Activated CD4-positive, CD25-positive, alpha-beta regulatory T cell treated with anti-CD3 and anti-CD28 coated beads, Interleukin-2, amount 50 U/mL, for 24 hours (primary cell): Measurements from ENCODE around the gene STK39.

Experiments used
- ATAC-seq, 2 donors: fragments of 150-1000 bp; cut with Tn5 transposase; one replicate each; pipeline ENCODE4 v1.10.0; 2021; ENCODE audit warnings: mild to moderate bottlenecking in 1 of 2, moderate library complexity in 1 of 2

The STK39 gene

DNA sequence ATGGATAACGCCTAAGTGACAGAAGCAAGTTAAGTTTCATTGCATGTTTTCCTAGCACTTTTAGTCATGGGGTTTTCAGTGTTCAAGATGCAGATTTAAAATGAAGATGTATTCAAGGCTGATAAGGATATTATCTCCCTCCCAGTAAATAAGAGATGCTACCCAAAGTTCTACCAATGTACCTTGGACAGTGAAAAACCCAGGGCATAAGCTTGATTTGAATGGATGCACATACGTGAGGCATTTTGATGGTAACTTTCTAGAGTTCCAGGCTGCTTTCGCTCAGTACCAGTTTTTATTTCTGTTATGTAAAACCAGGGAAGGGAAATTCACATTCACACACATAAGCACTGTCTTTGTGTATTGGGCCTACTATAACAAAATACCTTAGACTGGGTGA, 90.3 kb downstream of the STK39 start:
- no peak for ATAC-seq

DNA sequence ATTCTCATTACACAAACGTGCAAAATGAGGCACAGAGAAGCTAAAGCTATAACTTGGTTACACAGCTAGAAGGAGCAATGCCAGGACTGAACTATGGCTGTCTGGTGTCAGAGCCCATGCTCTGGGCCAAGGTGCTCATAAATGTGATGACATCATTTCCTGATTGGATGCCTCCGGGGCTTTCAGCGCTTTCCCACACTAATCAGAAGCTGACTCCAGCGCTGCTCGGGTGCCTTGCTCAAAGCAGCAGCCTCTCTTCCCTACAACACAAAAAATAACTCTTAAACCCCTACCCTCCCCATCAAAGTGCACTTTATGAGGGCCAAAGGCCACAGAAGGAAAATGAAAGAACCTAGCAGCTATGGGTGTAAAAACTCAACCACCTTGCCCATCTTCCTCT, 90.7 kb downstream of the STK39 start:
- peak in 1 of 2 donors; percentile 41 for ATAC-seq

DNA sequence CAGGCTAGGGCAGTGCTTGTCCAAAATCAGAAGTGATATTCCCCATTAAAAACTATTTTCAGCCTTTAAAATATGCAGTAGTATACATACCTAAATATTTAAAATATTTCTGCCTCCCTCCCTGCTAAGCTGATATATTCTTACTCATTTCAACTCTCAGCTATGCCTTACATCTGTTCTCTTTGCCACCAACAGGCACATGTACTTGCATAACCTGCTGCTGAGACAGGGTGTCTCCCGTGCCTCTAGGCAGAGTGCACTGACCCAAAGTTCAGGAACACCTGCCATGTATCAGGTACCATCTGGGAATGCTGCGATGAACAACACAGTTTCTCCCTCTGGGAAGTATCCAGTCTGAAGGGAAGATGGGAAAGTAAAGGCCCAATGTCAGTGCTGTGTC, 91.7 kb downstream of the STK39 start:
- no peak for ATAC-seq

DNA sequence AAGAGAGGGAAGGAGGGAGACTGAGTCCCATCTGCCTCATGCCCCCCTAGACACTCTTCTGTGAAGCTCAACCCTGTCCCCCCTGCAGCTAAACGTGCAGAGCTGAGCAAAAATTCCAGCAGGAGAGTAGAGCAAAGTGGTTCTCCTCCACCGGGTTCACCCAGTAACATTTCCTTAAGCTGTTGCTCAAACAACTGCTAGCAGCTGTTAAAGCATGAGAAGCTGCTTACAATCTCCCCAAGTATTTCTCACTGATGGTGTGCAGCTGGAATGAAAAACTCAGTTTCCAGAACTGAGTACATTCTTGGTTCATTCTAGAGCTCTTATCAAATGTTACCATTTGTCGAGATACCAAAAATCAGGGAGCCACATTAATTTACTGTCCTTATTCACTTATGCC, 92.3 kb downstream of the STK39 start:
- ATAC-seq: no peak

DNA sequence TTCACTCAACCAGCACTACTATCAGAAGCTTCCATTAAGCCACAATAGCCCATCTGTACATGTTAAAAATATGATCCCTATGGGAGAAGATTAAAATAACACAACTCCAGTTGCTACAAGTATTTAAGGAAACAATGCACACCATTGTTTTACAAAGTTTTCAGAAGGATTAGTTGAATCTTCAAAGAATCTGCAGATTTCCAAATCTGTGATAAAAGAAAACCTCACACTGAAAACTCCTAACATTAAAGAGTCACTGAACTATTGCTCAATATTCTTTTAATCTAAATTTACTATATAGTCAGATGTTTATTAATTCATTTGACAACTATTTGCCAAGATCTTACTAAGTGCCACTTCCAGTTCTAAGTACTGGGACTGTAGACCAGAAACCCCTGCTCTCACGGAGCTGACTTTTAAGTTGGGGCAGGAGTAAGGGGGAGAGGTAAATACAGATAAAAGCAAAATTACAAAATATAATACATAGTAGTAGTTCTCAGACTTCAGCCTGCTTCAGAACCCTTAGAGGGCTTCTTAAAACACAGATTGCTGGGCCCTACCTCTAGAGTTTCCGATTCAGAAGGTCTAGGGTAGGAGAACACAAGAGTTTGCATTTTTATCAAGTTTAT, 94.4 kb downstream of the STK39 start:
- no peak for ATAC-seq

DNA sequence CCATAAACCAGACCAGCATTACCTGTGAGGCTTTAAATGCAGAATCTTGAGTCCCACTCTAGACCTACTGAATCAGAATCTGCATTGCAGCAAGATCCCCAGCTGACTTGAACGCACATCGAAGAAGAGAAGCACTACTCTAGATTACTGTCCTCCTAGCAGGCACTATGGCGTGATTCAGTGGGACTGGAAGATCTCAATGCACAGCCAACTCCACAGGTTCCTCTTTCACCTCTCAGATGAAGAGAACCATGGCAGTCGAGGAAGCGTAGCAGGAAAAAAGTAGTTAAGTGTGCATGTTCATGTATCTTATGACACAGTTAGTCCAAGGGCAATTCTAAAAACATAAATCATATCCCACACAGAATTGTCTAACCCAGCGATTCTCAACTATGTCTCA, 97.4 kb downstream of the STK39 start:
- ATAC-seq: no peak

DNA sequence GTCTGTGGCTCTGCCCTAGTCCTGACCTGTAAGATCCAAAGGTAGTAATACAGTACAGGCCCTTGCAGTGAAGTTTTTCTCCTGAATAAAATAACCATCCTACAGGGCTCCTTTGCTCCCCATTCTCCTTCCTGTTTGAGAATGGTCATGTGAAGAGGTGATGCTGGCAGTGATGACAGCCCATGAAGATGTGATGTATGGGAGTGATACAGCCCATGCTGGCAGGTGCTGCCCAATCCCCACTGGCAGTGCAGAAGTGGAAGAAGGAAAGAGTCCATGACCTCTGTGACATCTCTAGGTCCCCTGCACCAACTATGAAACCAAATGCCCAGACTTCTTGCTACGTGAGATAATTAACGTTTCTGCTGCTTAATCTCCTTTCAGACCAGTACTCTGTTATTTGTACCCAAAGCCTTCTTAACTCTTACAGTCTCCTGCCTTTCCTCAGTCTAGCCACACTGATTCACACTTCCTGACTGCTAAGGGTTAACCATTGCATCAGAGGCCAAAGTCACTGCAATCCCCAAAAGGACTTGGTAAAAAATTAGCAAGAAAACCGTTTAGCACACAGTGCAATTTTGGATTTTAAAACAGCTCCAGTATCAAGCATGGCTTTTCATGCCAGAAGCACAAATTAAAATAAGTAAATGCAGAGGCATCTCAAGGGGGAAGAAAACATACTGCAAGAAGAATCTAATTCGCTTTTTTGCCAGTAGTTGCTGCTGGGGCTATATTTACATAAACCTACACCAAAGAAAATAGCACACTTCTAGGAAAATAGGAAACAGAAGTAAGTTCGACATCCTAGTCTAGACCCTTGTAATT, 98.0 kb downstream of the STK39 start:
- no peak for ATAC-seq

DNA sequence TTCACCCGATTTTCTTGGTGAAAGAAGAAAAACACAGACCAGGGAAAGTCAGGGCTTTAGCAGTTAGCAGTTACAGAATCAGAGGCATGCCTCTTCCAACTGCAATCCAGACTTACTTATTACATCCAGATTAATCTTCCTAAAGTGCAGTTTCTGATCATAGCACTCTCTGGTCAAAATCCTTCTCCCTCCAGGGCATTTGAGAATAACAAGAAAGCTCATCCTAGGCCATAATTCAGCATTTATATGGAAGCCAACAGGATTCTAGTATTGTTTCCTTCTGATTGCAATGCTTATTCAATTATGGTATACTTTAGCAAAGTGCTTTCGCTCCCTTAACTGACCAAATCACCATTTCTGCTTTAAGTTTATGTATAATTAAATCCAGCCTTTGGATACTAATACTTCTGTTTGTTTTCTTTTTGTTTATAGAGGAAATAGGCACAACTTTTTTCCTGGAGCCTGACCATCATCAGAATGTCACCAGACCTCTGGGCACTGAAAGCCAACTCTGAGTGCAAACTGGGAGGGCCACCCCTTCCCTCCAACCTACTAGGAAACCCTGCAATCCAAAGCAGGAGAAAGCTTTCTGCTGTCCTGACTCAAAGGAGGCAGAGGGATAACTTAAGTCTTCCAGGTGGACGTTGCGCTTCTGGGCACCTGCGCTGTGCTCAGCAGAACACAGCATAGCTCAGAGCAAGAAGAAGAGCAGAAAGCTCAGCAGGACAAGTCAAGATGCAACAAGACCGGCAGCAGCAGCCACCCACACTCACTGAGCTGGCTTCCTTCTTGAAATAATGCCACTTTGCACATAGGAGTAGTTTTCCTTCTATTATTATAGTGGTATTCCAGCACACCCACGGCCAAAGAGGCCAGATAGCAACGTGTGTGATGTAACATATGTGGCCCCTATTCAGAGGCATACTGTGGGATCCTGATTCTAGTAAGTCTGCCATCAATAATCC, 99.3 kb downstream of the STK39 start:
- no peak for ATAC-seq

DNA sequence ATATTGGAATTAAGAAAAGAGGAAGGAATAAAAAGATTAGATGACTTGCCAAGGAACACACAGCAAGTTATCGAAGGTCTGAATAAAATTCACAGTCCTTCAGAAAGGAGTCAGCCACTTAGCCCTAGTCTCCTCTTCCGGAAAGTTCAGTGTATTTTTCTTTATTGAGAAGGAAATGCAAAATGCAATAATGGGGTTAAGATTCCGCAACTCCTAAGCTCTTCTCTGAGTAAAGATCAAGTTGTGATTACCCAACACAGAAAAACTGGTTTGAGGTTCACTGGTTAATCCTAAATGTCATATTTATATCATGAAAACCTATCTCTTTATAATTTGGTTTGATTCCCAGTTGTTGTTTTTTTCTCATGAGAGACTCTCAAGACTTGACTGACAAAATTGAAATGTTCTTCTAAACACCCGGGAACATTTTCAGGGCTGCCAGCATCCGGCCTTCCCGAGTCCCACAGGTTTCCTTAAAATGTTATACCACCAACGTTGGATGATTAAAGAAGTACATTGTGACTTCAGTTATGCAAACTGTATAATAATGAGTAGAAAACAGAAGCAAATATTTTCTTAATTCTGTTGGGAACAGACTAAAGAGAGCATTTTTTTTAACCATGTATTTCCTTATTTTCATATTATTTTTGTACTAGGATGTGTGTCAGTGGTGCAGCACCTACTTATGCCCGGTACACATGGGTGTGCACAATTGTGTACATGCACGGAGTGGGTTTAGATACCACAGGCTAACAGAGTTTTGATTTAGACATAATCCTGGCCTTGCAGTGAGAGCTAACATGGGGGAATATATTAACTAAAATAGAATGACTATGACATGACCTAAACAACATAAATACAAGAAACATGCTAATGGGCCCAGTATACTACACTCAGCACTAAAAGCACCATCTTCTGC, 100.2 kb downstream of the STK39 start:
- no peak for ATAC-seq

DNA sequence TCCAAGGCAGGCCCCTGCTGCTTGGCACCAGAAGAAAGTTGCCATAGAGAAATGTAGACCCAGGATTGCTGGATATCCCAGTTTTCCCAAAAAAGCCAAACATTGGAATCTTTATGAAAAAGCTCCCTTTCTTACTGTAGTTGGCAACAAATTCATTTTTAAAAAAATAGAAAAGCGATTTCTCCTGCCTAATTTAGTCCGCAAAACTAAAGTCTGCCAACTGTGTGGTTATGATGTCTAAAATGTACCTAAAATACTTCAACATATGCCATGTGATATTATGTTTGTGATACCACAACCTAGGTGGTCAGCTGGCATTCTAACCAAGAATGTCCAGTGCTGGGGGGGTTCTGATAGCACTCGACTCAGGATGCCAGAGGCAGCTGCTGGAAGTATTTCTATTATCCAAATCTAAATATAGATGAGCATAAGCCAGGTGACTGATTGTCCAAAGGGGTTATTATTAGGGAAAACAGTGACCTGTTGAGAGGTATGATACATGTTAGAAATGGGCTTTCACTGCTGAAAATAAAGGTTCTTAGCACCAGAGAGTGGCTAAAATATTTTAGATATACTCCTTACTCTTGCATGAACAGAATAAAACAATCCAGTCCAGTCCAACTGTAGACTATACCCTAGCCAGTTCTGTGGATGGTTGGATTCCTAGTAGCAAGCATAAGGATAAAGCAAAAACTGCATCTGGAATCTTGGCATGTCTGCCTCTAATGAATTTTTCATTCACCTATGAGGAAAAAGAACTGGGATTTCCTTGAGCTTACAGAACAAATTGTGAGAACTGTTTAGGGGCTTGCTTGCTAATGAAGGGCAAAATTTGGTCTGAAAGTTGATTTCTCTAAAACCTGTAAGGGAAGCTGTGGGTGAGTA, 101.7 kb downstream of the STK39 start:
- no peak for ATAC-seq

DNA sequence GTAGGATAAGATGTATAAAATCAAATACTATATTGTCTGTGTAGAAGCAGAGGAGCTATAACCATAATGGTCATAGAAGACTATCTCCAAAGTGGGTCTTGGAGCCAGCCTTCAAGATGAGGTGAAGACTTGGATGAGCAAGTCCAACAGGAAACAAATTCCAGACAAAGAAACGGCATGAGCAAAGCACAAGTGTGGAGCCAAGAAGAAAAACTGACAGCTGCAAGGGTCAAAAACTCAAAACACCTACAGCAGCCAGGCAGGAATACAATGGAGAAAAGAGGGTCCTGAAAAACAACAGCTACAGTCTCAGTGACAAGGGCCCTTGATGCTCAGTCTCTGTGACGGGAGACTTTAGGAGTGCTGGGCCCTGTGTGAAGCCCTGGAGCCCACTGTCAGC, 102.4 kb downstream of the STK39 start:
- no peak for ATAC-seq

DNA sequence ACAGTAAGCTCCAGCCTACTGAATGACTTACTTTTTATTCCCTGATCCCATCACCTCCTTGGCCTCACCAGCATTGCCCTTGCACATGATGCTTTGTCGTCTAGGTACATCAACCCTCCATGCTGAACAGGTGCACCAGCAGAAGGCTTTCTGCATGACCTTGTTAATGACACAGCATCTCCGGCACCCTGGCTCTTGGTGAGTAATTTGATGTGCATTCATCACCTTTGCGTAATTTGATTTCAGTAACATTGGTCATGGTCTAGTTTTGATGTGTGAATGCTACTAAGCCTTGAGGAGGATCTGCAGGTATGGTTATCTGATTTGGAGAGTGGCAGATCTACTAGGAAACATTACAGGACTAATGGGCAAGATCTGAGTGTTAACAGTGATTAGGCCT, 103.6 kb downstream of the STK39 start:
- no peak for ATAC-seq

DNA sequence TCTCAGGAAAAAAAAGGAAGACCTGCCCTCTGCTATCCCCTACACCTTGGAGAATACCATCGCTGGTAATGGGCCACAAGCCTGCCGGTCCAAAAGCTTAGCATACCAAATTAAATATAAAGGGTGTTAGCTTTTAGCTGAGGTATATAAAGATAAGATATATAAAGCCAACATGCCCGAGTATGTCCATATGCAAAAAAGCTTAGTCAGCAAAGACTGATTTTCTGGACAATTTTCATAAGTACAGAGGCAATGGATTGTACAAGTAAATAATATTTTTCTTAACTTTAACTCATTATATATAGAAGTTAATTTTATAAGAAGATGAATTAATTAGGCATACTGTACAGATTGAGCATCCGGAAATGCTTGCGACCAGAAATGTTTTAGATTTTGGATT, 106.5 kb downstream of the STK39 start:
- ATAC-seq: no peak

DNA sequence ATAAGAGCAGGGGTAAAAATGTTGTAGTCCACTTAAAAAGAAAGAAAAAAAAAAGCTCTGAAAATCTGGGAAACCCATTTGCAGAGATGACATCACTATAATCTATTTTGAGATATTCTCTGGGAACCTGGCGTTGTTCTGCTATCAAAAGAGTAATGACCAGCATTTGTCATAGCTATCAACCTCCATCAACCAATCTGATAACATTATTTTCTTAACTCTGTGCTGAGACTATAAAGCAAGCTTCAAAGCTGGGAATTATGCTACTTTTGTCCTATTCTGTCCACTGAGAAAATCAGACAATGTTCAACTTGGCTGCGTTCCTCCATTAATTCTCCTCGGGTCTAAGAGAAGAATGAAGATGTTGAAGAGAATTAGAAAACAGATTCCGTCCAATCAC, 107.5 kb downstream of the STK39 start:
- ATAC-seq: no peak

DNA sequence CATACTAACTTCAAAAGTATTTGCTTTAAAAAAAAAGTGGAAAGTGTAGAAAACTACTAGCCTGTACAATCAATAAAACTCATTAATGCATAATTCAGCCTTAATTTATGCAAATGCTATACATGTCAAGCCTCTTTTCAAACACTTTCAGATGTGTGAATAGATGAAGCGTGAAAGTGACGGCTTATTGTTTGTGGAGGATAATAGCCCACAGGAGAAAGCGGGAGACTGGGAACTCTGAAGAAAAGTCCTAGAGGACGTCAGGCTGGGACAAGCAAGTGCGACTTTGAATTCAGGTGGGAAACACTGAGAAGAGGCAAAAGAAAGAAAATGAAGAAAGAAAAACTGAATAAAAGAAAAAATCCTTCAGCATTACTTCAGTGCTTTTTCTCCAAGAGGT, 108.5 kb downstream of the STK39 start:
- no peak for ATAC-seq

DNA sequence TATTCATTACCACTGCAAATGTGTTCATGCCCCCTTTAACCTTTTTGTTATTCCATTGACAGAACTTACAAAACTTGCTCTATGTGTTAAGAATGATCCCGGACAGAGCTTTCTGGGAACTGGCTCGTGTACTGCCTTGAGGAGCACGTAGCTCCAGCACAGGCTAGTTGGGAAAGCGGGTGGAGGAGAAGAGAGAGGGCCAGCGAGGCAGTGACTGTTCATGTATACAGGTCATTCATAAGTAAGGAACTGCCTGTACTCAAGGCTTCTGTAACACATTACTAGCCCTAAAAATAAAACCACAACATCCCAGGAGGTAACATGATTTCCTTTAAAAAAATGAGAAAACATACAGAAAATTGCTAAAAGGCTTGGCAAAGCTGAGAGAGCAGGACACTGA, 109.0 kb downstream of the STK39 start:
- no peak for ATAC-seq

DNA sequence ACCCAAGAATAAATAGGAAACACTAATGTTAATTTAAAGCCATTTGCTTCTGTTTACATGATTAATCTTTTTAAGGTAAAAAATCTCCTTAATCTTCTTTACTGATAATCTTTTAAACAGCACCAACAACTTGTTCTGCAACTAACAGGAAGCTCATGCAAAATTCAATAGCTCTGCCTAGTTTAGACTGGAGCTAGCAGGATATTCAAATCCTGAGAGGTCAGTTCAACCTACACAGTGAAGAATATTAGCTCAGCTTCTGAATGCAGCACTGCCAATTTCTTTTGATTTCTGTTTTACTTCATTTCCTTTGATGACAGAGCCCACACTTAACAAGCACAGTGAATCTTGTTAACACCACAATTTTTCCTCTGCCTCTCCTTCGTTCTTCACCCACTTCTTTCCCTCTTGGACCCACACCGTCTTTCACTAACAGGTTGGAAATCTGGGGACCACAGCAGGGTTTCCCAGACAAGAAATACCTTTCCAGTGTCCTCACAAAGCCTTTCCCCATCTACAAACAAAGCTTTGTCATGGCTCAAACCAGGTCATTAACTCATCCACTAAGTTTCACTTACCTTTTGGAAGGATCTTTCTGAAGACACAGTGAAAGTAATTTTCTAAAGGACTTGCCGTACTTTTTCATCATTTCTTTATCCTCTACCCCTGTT, 109.8 kb downstream of the STK39 start:
- no peak for ATAC-seq

DNA sequence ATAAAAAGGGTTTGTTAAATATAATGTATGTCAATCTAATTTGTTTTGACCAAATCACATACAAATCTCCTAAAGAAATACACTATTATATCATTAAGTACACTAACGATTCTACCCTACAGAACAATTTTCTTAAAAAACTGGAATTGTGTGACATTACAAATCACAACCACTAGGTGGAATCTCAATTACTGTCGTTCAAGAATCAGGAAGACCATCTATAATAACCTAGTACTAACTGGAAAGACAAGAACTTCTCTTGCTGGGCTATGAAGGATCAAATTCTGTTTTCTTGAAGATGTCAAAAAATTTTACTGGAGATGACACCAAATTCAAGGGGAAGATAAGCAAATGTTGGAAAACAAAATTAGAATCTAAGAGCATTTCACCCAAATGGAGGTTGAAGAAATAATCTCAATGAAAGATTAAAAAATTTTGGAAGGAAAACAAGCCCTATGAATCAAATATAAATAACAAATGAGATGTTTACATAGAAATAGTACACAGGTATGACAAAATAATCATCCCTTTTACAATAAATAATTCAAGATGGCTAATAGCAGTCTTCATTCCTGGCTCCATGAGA, 110.9 kb downstream of the STK39 start:
- ATAC-seq: no peak

DNA sequence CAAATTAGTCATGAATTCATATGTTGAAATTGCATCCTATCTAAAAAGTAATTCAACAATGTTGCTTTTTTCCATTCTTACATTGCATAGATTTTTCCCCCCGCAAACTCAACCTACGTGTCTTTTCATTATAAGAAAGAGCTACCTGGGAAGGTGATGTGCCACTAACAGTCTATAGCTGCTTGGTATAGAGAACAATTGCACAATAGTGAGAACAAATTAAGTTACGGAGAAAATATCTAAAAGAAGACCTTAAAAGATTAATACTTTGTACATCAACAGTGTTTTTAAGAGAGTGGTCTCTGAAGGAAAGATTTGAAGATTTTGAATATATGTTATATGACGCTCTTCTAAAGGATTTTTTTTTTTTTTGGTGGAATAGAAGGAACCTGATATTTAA, 111.8 kb downstream of the STK39 start:
- ATAC-seq: no peak

DNA sequence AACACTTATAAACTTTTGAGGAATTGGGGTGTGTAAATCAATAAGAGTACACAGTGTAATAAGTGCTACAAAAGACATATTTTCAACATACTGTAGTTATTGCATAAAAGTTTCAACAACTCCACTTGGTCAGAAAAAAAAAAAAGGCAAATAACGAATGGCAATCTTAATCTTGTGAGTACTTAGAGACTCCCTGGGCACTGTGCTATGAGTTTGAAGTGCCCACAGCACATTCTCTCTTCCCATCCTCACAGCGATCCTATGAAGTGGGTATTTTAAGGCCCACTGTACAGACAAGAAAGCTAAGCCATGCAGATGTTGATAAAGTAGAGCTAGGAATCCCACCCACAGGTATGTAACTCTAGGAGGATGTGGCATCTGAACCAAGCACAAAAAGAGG, 112.3 kb downstream of the STK39 start:
- no peak for ATAC-seq
